Keratinocyte (primary cell): ENCODE measurements around the gene MARS1. TPM values are rescaled to one million over a fixed set of nuclear protein-coding genes. Genes with fewer than 3 reads are reported as not detected.

Source experiments
- DNase-seq: peaks from one replicate; pipeline ENCODE4 v3.0.0-alpha.2; 2011; ENCODE audit warnings: low read depth, missing footprints, low spot score
- FAIRE-seq: peaks from 2 replicates; lab custom pipeline; 2011; peaks lifted over from hg19 to GRCh38; lab: Jason Lieb, UNC
- H2AFZ ChIP-seq: 2 replicates; pipeline ENCODE4 v1.6.0; 2012; ENCODE audit warnings: low read length, control low read depth, inconsistent platforms; ENCODE audit not compliant: control insufficient read depth
- H3K27ac ChIP-seq: 2 replicates; pipeline ENCODE4 v1.5.1; 2011; ENCODE audit warnings: low read length; ENCODE audit not compliant: control insufficient read depth, insufficient read depth
- H3K27me3 ChIP-seq: 3 replicates; pipeline ENCODE4 v1.6.0; 2011; ENCODE audit warnings: low read length; ENCODE audit not compliant: control insufficient read depth, insufficient read depth; ENCODE audit errors: extremely low read depth
- H3K36me3 ChIP-seq, 2 experiments: 2 replicates in 1 of 2; 3 replicates in 1 of 2; pipeline ENCODE4 v1.5.1; 2011; ENCODE audit warnings: low read length in 2 of 2, mild to moderate bottlenecking in 1 of 2; ENCODE audit not compliant: control insufficient read depth in 2 of 2, insufficient read depth in 2 of 2; ENCODE audit errors: extremely low read depth in 1 of 2
- H3K4me1 ChIP-seq: 3 replicates; pipeline ENCODE4 v1.5.1; 2011; ENCODE audit warnings: low read length; ENCODE audit not compliant: control insufficient read depth, insufficient read depth; ENCODE audit errors: extremely low read depth
- H3K4me2 ChIP-seq: 3 replicates; pipeline ENCODE4 v1.6.0; 2011; ENCODE audit warnings: low read depth, low read length; ENCODE audit not compliant: control insufficient read depth, insufficient read depth; ENCODE audit errors: extremely low read depth
- H3K4me3 ChIP-seq, 3 experiments: fragments of 200-600 bp in 1 of 3; sonication (generic) in 1 of 3; 2 replicates in 2 of 3; 3 replicates in 1 of 3; pipeline ENCODE4 v1.5.1; 2011 to 2016; ENCODE audit warnings: low read length in 3 of 3, mild to moderate bottlenecking in 3 of 3, control low read depth in 2 of 3, inconsistent platforms in 1 of 3, low read depth in 1 of 3, mixed read lengths in 1 of 3, mixed run types in 1 of 3, moderate library complexity in 1 of 3; ENCODE audit not compliant: control insufficient read depth in 2 of 3, insufficient read depth in 2 of 3; ENCODE audit errors: extremely low read depth in 1 of 3
- H3K79me2 ChIP-seq: 2 replicates; pipeline ENCODE4 v1.6.0; 2012; ENCODE audit warnings: low read length; ENCODE audit not compliant: control insufficient read depth, insufficient read depth
- H3K9ac ChIP-seq: 3 replicates; pipeline ENCODE4 v1.6.0; 2011; ENCODE audit warnings: low read length; ENCODE audit not compliant: control insufficient read depth, insufficient read depth; ENCODE audit errors: extremely low read depth
- H3K9me1 ChIP-seq: 3 replicates; pipeline ENCODE4 v1.6.0; 2011; ENCODE audit warnings: low read length; ENCODE audit not compliant: control insufficient read depth, insufficient read depth; ENCODE audit errors: extremely low read depth
- H3K9me3 ChIP-seq: 2 replicates; pipeline ENCODE4 v1.5.1; 2012; ENCODE audit warnings: low read depth, low read length; ENCODE audit not compliant: control insufficient read depth
- H4K20me1 ChIP-seq: 3 replicates; pipeline ENCODE4 v1.6.0; 2011; ENCODE audit warnings: low read length; ENCODE audit not compliant: control insufficient read depth, insufficient read depth; ENCODE audit errors: extremely low read depth
- EZH2 ChIP-seq: IDR thresholded peaks from one replicate; pipeline ENCODE4 v1.6.1; 2012; ENCODE audit warnings: inconsistent platforms, mild to moderate bottlenecking, low read length, moderate library complexity
- dilution Hi-C: fragments of 300-500 bp; cut with MboI; formaldehyde crosslinking; loops from one replicate; pipeline ENCODE4 v1.7.0; 2020; ENCODE audit warnings: low sequenced_read_pairs; ENCODE audit not compliant: extremely low pct_ligation_motif_present
- polyA plus RNA-seq, 5 experiments: library from polyadenylated mRNA; depleted of rRNA in 3 of 5; stranded (reverse) in 3 of 5; stranded (forward) in 1 of 5; unstranded in 1 of 5; fragments of >200 nt; gene quantifications; 1 replicate in 1 of 5; 2 replicates in 3 of 5; 3 replicates in 1 of 5; pipeline versions ENCODE4 v1.2.1 to v1.2.3, GENCODE V29; 2011 to 2012; ENCODE audit warnings: missing spikeins in 2 of 5, low read depth in 1 of 5, low replicate concordance in 1 of 5
- TF ChIP-seq, protein P1 (sequence below), 3 experiments: IDR thresholded peaks in 1 of 3; conservative IDR thresholded peaks in 1 of 3; optimal IDR thresholded peaks in 1 of 3; 2 replicates in 2 of 3; 3 replicates in 1 of 3; pipeline versions ENCODE3 to v1.5.1; 2011; ENCODE audit warnings: low read length in 3 of 3, mild to moderate bottlenecking in 3 of 3, moderate library complexity in 2 of 3, control low read depth in 1 of 3, inconsistent platforms in 1 of 3; ENCODE audit not compliant: insufficient read depth in 2 of 3; ENCODE audit errors: extremely low read depth in 1 of 3

Gene MARS1
- polyA plus RNA-seq, 1 donor (not counting 4 experiments of a cell fraction or from before 2014, with no cell fraction given): 125 TPM

GRCh38 chr12:57461276-57461916, 26.5 kb upstream of the MARS1 start:
- Histone ChIP-seq H3K36me3 (no peaks in the 10 kb centered on the region), H3K9me1 (no peaks in the 10 kb centered on the region), H3K27me3 (peaks cover 22% of the 10 kb centered on the region), H4K20me1 (no peaks in the 10 kb centered on the region), H3K79me2 (no peaks in the 10 kb centered on the region), H2AFZ (peak overlapping the region; percentile 81), H3K4me1 (peaks cover 35% of the 10 kb centered on the region), H3K9ac (peak overlapping the region; percentile 76), H3K4me2 (peak overlapping the region; percentile 97), H3K27ac (peak overlapping the region; percentile 36), H3K9me3 (no peaks in the 10 kb centered on the region), H3K4me3 (peak overlapping the region; percentile 61 to 96 (median 86))
- TF ChIP-seq EZH2: no peak
- TF ChIP-seq, protein P1, sequence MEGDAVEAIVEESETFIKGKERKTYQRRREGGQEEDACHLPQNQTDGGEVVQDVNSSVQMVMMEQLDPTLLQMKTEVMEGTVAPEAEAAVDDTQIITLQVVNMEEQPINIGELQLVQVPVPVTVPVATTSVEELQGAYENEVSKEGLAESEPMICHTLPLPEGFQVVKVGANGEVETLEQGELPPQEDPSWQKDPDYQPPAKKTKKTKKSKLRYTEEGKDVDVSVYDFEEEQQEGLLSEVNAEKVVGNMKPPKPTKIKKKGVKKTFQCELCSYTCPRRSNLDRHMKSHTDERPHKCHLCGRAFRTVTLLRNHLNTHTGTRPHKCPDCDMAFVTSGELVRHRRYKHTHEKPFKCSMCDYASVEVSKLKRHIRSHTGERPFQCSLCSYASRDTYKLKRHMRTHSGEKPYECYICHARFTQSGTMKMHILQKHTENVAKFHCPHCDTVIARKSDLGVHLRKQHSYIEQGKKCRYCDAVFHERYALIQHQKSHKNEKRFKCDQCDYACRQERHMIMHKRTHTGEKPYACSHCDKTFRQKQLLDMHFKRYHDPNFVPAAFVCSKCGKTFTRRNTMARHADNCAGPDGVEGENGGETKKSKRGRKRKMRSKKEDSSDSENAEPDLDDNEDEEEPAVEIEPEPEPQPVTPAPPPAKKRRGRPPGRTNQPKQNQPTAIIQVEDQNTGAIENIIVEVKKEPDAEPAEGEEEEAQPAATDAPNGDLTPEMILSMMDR (optimal IDR thresholded peaks at IDR 0.05 in 1 of 3, IDR thresholded peaks at IDR 0.05 in 1 of 3, conservative IDR thresholded peaks at IDR 0.05 in 1 of 3; ENCODE audit: extremely low read depth in 1 of 3, insufficient read depth in 2 of 3, low read length in 3 of 3): no peak
- DNase-seq (peak; percentile 33), FAIRE-seq (no peak)
- dilution Hi-C loops: no loop called here

- Histone ChIP-seq H3K36me3 (no peaks in the 10 kb centered on the region), H3K79me2 (no peaks in the 10 kb centered on the region), H3K27ac (peak overlapping the region; percentile 36), H3K4me3 (peak overlapping the region; percentile 61 to 96 (median 86)), H3K9me1 (no peaks in the 10 kb centered on the region), H2AFZ (peak overlapping the region; percentile 81), H3K27me3 (peaks cover 24% of the 10 kb centered on the region), H3K9ac (peak overlapping the region; percentile 76), H3K4me1 (peaks cover 33% of the 10 kb centered on the region), H3K4me2 (peak overlapping the region; percentile 97), H3K9me3 (no peaks in the 10 kb centered on the region), H4K20me1 (no peaks in the 10 kb centered on the region)
- no peak for TF ChIP-seq EZH2
- TF ChIP-seq, protein P1 (optimal IDR thresholded peaks at IDR 0.05 in 1 of 3, IDR thresholded peaks at IDR 0.05 in 1 of 3, conservative IDR thresholded peaks at IDR 0.05 in 1 of 3; ENCODE audit: extremely low read depth in 1 of 3, insufficient read depth in 2 of 3, low read length in 3 of 3): no peak
- dilution Hi-C loops: no loop called here
- no peak for FAIRE-seq
- no peak for DNase-seq
Measured at GRCh38 chr12:57461917-57462250, 26.0 kb upstream of the MARS1 start.
